Activated CD8-positive, alpha-beta memory T cell treated with anti-CD3 and anti-CD28 coated beads for 48 hours (primary cell): ENCODE measurements around the gene MT1G.
"Not testable (repeated sequence)": the region's sequence is repeated elsewhere in the genome, so short reads cannot be mapped to it uniquely, and the experiment has no call there.

Experiments used
- DNase-seq, 3 experiments: peaks; one replicate each; pipeline ENCODE4 v3.0.0-alpha.2; 2020; ENCODE audit warnings: low read depth in 2 of 3, low spot score in 2 of 3

Gene MT1G

DNA sequence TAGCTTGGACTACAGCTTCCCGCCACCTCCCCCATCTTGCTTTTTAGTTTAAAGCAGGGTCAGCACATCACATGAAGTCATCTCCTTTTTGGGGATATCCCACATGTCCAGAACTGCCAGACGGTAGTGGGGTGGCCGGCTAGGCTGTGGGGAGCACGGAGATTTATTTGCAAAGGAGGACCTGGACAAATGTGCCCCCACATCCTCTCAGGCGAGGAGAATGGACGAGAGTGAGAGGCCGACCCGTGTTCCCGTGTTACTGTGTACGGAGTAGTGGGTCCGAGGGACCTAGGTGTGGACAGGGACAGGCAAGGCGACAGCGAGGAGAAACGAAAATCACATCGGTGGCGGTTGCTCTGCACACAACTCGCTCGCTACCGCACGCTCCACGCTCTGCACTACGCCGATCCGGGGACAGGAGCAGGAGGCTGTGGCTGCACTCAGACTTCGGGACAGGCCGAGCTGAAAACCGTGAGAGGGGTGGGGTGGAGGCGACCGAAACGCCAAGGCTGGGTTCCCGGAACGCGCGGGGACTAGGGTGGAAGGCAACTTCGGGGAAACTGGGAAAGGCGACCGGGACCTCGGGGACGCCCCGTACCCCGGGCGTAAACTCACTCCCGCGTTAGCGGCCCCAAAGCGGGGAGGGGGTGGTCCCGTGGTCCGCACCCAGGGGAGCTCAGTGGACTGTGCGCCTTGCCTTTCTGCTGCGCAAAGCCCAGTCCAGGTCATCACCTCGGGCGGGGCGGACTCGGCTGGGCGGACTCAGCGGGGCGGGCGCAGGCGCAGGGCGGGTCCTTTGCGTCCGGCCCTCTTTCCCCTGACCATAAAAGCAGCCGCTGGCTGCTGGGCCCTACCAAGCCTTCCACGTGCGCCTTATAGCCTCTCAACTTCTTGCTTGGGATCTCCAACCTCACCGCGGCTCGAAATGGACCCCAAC, 29.8 kb downstream of the MT1G start, which contains the start of gene MT1A:
Gene MT1A, plus strand, starts transcription at position 853 of the 937 bp plus-strand sequence. Its CDS starts 73 bp downstream, at position 926.
- DNase-seq, result no peak

DNA sequence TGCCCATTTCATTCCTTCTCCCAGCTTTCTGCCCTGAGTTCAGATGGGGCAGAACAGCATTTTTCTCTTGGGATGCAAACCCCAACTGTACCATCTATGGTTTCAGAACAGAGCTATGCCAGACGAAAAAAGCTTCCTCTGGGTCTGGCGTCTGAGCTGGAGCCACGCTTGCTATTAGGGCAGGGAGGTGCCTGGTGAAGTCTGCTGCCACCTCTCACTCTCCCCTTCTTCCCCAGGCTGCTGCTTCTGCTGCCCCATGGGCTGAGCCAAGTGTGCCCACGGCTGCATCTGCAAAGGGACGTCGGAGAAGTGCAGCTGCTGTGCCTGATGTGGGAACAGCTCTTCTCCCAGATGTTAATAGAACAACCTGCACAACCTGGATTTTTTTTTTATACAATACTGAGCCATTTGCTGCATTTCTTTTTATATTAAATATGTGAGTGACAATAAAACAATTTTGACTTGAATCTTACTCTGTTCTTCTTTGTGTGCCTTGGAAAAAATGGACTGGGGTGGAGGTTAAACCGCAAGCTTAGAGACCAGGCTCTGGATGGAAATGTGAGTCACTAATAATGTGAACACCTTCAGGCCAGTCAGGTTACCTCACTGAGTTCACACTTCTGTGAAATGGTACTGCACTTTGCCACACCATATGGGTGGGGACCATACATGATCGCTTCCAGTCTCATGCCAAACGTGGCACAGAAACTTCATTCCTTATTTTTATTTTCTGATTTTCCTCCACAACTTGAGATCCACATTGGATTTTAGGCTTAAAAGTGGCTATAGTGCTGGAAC, 31.1 kb downstream of the MT1G start:
- DNase-seq, result no peak

DNA sequence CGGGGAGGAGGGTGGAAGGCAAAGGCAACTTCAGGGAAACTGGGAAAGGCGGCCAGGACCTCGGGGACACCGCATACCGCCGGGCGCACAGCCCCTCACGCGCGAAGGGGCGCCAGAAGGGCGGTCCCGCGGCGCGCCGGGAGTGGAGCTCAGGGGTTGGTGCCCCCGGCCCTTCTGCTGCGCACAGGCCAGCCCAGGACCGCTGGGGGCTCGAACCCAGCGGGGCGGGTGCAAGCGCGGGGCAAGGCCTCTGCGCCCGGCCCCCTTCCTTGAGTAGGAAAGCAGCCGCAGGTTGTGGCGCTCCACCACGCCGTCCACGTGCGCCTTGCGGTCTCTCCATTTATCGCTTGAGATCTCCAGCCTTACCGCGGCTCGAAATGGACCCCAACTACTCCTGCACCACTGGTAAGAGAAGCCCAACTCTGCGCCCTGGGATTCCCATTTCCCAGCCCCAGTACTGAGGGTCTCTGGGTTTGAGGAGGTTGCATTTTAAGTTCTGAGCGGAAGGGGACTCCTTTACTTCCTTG, 32.4 kb downstream of the MT1G start:
- no peak for DNase-seq

DNA sequence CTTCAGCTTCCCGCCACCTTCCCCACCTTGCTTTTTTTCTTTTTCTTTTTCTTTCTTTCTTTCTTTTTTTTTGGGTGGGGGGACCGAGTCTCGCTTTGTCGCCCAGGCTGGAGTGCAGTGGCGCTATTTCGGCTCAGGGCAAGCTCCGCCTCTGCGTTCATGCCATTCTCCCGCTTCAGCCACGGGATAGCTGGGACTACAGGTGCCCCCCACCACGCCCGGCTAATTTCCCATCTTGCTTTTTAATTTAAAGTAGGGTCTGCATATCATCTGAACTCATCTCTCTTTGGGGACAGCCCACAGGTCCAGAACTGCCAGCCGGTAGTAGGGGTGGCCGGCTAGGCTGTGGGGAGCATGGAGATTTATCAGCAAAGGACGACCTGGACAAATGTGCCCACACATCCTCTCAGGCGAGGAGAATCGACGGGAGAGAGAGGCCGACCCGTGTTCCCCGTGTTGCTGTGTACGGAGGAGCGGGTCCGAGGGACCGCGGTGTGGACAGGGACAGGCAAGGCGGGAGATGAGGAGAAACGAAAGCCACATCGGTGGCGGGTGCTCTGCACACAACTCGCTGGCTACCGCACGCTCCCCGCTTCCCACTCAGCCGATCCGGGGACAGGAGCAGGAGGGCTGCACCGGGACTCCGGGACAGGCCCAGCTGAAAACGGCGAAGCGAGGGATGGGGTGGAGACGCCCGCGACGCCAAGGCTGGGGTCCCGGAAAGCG, 33.0 kb downstream of the MT1G start:
- DNase-seq, result no peak

DNA sequence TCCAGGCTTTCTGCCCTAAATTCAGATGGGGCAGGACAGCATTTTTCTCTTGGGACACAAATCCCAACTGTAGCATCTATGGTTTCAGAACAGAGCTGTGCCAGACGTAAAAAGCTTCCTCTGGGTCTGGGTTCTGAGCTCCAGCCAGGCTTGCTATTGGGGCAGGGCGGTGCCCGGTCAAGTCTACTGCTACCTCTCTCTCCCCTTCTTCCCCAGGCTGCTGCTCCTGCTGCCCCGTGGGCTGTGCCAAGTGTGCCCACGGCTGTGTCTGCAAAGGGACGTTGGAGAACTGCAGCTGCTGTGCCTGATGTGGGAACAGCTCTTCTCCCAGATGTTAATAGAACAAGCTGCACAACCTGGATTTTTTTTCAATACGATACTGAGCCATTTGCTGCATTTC, 34.3 kb downstream of the MT1G start:
- DNase-seq, result no peak

DNA sequence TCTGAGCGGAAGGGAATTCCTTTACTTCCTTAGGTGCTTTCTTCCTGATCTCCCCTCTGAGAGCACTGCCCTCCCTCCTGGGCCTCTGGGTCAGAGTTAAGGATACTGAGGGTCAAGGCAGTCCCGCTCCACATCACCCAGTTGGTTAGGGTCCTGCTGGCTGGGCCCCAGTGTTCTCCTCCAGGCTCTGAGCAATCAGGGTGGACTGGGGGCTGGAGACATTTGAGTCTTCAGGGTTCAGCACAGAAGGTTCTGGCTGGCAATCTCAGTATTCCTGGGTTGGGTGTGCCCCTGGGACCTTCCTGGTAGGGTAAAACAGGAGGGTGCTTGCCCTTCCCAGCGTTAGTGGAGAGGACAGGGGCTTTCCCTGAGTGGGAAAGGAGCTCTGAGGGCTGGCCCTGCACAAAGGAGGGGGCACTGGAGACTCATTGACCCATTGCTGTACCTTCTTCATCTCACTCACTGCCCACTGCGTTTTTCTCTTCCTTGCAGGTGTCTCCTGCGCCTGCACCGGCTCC, 35.0 kb downstream of the MT1G start:
- DNase-seq, result no peak

DNA sequence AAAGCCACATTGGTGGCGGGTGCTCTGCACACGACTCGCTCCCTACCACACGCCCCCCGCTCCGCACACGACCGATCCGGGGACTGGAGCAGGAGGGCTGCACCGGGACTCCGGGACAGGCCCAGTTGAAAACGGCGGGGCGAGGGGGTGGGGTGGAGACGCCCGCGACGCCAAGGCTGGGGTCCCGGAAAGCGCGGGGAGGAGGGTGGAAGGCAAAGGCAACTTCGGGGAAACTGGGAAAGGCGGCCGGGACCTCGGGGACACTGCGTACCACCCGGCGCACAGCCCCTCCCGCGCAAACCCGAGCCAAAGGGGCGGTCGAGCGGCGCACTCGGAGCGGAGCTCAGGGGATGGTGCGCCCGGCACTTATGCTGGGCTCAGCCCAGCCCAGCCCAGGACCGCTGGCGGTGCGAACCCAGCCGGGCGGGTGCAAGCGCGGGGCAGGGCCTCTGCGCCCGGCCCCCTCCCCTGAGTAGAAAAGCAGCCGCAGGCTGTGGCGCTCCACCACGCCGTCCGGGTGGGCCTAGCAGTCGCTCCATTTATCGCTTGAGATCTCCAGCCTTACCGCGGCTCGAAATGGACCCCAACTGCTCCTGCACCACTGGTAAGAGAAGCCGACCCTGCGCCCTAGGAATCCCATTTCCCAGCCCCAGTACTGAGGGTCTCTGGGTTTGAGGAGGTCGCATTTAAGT, 35.6 kb downstream of the MT1G start, which contains the start of gene MT1M:
Gene MT1M, plus strand, starts transcription at position 504 of the 692 bp plus-strand sequence. Its CDS starts 73 bp downstream, at position 577.
- no peak for DNase-seq

DNA sequence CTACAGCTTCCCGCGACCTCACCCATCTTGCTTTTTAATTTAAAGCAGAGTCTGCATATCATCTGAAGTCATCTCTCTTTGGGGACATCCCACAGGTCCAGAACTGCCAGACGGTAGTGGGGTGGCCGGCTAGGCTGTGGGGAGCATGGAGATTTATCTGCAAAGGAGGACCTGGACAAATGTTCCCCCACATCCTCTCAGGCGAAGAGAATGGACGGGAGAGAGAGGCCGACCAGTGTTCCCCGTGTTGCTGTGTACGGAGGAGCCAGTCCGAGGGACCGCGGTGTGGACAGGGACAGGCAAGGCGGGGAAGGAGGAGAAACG, 36.1 kb downstream of the MT1G start:
- no peak for DNase-seq

DNA sequence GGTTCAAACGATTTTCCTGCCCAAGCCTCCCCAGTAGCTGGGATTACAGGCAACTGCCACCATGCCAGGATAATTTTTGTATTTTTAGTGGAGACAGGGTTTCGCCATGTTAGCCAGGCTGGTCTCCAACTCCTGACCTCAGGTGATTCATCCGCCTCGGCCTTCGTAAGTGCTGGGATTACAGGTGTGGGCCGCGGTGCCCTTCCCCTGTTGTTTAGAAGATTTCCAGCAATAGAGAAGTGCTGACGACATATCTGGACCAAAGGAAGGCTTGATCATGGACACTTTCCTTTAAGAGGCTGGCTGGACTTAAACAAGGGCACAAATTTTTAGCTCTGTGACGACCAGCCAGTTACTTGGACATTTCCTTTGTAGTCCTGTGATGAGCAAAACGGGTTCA, 36.7 kb downstream of the MT1G start:
- DNase-seq, result no peak

DNA sequence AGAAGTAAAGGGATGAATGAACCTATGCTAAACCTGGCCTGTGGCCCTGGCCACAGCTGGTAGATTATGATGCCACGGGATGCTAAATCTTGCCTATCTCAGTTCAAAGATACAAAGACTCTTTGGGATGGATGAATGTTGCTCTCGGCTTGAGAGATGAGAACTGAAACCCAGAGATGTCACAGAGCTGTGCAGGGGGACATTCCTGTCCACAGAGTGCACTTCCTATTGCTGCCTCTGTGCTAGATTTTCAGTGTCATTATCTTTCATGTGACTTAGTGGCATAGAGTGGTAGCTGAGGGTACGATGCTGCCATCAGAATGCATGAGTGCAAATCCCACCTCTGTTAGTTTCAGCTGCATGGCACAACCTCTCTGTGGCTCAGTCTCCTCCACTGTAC, 37.7 kb downstream of the MT1G start:
- no peak for DNase-seq

DNA sequence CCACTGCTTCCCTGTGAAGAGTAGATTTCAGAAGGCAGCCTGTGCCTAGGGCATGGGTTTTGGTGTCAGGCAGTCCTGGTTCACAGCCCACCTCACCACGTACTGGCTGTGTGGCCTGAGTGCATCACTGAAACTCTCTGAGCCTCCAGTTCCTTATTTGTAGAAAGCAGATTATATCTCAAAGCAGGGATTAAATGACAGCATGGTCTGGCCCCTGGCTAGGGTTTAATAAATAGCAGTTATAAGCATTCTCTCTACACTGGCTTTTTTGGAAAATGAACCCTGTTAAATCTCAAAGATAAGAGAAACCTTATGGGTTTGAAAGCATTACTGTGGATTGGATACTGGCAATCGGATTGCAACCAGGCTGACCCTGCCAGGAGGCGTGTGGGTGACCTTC, 38.3 kb downstream of the MT1G start:
- DNase-seq, result no peak

DNA sequence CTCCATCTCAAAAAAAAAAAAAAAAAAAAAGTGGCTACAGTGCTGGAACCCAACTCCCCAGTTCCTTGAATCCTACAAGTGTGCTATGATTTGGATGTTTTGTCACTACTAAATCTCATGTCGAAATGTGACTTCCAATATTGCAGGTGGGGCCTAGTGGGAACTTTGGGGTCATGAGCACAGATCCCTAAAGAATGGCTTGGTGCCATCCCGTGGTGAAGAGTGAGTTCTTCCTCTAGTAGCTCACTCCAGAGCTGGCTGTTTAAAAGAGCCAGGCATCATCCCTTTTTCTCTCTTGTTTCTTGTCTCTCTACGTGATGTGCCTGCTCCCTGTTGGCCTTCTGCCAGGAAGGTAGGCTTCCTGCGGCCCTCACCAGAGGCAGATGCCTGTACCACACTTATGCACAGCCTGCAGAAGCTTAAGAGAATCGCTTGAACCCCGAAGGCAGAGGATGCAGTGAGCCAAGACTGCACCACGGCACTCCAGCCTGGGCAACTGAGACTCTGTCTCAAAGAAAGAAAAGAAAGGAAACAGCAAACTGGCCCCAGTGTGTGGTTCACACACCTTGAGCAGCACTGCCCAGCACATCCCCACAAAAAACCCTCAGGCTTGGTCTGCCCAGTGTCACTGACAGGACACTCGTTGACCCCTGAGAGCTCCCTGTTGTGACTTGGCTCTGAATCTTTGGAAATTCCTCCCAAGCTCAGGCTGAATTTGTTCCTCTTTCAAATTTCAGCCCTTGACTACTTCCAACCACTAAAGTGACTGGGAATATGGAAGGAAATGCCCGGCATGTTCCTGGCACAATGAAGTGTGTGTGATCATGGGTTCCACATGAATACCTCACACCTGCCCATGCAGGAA, 39.1 kb downstream of the MT1G start:
- no peak for DNase-seq

DNA sequence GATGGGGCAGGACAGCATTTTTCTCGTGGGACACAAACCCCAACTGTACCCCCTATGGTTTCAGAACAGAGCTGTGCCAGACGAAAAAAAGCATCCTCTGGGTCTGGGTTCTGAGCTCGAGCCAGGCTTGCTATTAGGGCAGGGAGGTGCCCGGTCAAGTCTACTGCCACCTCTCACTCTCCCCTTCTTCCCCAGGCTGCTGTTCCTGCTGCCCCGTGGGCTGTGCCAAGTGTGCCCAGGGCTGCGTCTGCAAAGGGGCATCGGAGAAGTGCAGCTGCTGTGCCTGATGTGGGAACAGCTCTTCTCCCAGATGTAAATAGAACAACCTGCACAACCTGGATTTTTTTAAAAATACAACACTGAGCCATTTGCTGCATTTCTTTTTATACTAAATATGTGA, 41.2 kb downstream of the MT1G start:
- DNase-seq, result no peak

DNA sequence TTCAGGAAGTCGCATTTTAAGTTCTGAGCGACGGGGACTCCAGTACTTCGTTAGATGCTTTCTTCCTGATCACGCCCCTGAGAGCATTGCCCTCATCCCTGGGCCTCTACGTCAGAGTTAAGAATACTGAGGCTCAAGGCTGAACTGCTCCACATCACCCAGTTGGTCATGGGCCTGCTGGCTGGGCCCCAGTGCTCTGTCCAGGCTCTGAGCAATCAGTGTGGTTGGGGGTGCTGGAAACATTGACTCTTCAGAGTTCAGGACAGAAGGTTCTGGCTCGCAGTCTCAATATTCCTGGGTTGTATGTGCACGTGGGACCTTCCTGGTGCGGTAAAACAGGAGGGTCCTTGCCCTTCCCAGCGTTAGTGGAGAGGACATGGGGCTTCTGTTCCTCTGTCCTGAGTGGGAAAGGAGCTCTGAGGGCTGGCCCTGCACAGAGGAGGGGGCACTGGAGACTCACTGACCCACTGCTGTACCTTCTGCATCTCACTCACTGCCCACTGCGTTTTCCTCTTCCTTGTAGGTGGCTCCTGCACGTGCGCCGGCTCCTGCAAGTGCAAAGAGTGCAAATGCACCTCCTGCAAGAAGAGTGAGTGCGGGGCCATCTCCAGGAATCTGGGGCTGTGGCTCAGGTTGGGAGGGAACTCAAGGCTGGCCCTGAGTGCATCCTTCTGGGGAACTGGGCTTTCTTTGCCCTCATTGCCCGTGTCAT, 41.8 kb downstream of the MT1G start:
- no peak for DNase-seq

DNA sequence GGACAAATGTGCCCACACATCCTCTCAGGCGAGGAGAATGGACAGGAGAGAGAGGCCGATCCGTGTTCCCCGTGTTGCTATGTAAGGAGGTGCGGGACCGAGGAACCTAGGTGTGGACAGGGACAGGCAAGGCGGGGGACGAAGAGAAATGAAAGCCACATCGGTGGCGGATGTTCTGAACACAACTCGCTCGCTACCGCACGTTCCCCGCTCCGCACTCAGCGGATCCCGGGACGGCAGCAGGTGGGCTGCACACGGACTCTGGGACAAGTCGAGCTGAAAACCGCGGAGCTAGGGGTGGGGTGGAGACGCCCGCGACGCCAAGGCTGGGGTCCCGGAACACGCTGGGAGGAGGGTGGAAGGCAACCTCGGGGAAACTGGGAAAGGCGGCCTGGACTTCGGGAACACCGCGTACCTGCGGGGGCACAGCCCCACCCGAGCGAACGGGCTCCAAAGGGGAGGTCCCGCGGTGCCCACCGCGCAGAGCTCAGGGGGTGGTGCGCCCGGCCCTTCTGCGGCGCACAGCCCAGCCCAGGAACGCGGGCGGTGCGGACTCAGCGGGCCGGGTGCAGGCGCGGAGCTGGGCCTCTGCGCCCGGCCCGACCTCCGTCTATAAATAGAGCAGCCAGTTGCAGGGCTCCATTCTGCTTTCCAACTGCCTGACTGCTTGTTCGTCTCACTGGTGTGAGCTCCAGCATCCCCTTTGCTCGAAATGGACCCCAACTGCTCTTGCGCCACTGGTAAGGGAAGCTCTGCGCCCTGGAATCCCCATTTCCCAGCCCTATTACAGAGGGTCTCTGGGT, 42.5 kb downstream of the MT1G start, which contains the start of gene MT1E:
Gene MT1E, plus strand, starts transcription at position 642 of the 803 bp plus-strand sequence. Its CDS starts 71 bp downstream, at position 713.
- DNase-seq, result peak in 1 of 3 experiments; percentile 61

DNA sequence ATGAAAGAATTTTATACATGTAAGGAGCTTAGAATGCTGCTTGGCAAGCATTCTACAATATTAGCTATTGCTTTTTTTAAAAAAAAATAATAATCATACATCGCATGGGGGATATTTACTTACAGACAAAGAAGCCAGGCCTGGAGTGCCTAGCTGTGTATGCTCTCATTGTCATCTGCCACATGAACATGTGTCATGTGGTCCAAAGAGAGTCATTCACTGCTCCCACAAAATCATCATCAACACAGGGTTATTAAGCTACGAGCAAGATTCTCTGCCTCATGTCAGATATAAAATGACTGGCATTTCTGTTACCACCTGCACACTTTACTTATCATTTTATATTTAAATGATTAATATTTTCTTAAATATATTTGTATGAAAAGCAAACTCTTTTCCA, 44.2 kb downstream of the MT1G start:
- no peak for DNase-seq

DNA sequence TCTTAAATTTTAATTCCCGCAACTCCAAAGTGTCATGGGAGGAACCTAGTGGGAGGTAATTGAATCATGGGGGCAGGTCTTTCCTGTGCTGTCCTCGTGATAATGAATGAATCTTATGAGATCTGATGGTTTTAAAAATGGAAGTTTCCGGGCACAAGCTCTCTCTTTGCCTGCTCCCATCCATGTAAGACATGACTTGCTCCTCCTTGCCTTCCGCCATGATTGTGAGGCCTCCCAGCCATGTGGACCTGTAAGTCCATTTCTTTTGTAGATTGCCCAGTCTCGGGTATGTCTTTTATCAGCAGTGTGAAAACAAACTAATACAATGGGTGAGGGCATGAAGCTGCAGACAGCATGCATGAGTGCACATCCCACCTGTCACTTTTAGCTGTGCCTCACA, 44.7 kb downstream of the MT1G start:
- DNase-seq, result not testable (repeated sequence)
